GM21526 (cell line): ENCODE results near the gene TSTD2.
"Not testable (repeated sequence)": the region's sequence is repeated elsewhere in the genome, so short reads cannot be mapped to it uniquely, and the experiment has no call there.

ENCODE experiments used
- ATAC-seq: cut with Tn5 transposase; IDR thresholded peaks from one replicate; pipeline ENCODE4 v1.9.1; 2021; ENCODE audit warnings: moderate library complexity; ENCODE audit not compliant: unreplicated experiment, low FRiP score

Gene TSTD2

GRCh38 chr9:97593960-97594359 lies 39.2 kb downstream of the TSTD2 start:
- ATAC-seq: no peak

- no peak for ATAC-seq
These were observed 41.0 kb downstream of the TSTD2 start for GRCh38 chr9:97592126-97592525.

- no peak for ATAC-seq
These were observed 41.6 kb downstream of the TSTD2 start for GRCh38 chr9:97591535-97591934.

GRCh38 chr9:97586909-97587308 lies 46.3 kb downstream of the TSTD2 start:
- ATAC-seq: not testable (repeated sequence)

GRCh38 chr9:97584778-97585177 lies 48.4 kb downstream of the TSTD2 start:
- ATAC-seq: not testable (repeated sequence)

GRCh38 chr9:97581590-97581989 lies 51.6 kb downstream of the TSTD2 start:
- ATAC-seq: not testable (repeated sequence)

- ATAC-seq: no peak
These were observed 53.3 kb downstream of the TSTD2 start for GRCh38 chr9:97579914-97580313.

GRCh38 chr9:97578846-97579245 lies 54.3 kb downstream of the TSTD2 start:
- ATAC-seq: no peak

- ATAC-seq: no peak
These were observed 56.1 kb downstream of the TSTD2 start for GRCh38 chr9:97577051-97577450.

- no peak for ATAC-seq
These were observed 57.4 kb downstream of the TSTD2 start for GRCh38 chr9:97575673-97576200.

- not testable (repeated sequence) for ATAC-seq
These were observed 58.1 kb downstream of the TSTD2 start for GRCh38 chr9:97574921-97575672.

- ATAC-seq: not testable (repeated sequence)
These were observed 59.0 kb downstream of the TSTD2 start for GRCh38 chr9:97574101-97574571.

- ATAC-seq: no peak
These were observed 59.6 kb downstream of the TSTD2 start for GRCh38 chr9:97573482-97574073.

GRCh38 chr9:97572892-97573365 lies 60.2 kb downstream of the TSTD2 start:
- ATAC-seq: no peak

GRCh38 chr9:97572196-97572891 lies 60.8 kb downstream of the TSTD2 start:
- ATAC-seq: no peak

- no peak for ATAC-seq
These were observed 61.5 kb downstream of the TSTD2 start for GRCh38 chr9:97571664-97572063.

- ATAC-seq: no peak
These were observed 62.3 kb downstream of the TSTD2 start for GRCh38 chr9:97570899-97571298.

- no peak for ATAC-seq
These were observed 64.5 kb downstream of the TSTD2 start for GRCh38 chr9:97568461-97569275.

GRCh38 chr9:97567894-97568202 lies 65.3 kb downstream of the TSTD2 start:
- ATAC-seq: no peak

- no peak for ATAC-seq
These were observed 65.8 kb downstream of the TSTD2 start for GRCh38 chr9:97567182-97567893.
